ENCODE results near the gene SCGB1C1. TPM values are rescaled to one million over a fixed set of nuclear protein-coding genes. Genes with fewer than 3 reads are reported as not detected.

SCGB1C1 gene
- total and polyA plus RNA-seq, 9 of the 15 experiments (the other 6 are each of a cell fraction or from before 2014, with no cell fraction given) = not detected

- CTCF ChIA-PET (ENCODE audit: low intra/inter-chr PET ratio) = no interaction called here
- H4K20me1 ChIP-seq (replicated peaks; ENCODE audit: control insufficient read depth, insufficient read depth, low read length) = peaks cover 13% of the 10 kb centered on the region
- FAIRE-seq (no peak), DNase-seq (ENCODE audit: extremely low read depth in 1 of 4, low spot score in 3 of 4) (no peak), ATAC-seq (no peak)
- in situ Hi-C loops (cut with MboI) (loop anchor here (5.0 kb wide), 1 partner anchor 318 kb away; no protein-coding TSS in a partner anchor), intact Hi-C loops (cut with micrococcal nuclease) (no loop called here)
- H3K36me3 ChIP-seq (ENCODE audit: control insufficient read depth, insufficient read depth, low read length) = peaks cover 25% of the 10 kb centered on the region; the same call in 2 of the 3 replicates
- no peaks in the 10 kb centered on the region for H3K9me1 ChIP-seq (ENCODE audit: control insufficient read depth, insufficient read depth, low read length)
- no peak overlapping the region for H2AFZ ChIP-seq (ENCODE audit: low read depth, low read length)
- H3K27ac ChIP-seq (ENCODE audit: extremely low read depth, low read depth, low read length) = no peak overlapping the region
- no peaks in the 10 kb centered on the region for H3K9me3 ChIP-seq (replicated peaks; ENCODE audit: control insufficient read depth, insufficient read depth, low read depth, low read length)
- no peak overlapping the region for H3K4me3 ChIP-seq
- BruUV-seq (replicated peaks) = no TSS peak
- no peaks in the 10 kb centered on the region for H3K27me3 ChIP-seq (ENCODE audit: control insufficient read depth in 2 of 2, insufficient read depth in 2 of 2, low read length in 2 of 2)
- POLR2A ChIA-PET = interaction anchor here (0.5 to 2.4 kb wide), 5 partner anchors 8 to 233 kb away, joined by 3 to 23 read pairs (median 3); partner anchors contain the start of genes BET1L and RIC8A
- 0 out of 4 replicates have a peak overlapping the region, but pooled peaks of 1 of the 2 experiments have one; percentile 35 for H3K9ac ChIP-seq (ENCODE audit: insufficient read depth in 1 of 2, low read depth in 2 of 2, low read length in 2 of 2)
- peaks cover 4% of the 10 kb centered on the region; the same call in 1 of the 3 replicates for H3K79me2 ChIP-seq (ENCODE audit: control insufficient read depth, insufficient read depth, low read length)
- 72% methylated on average over 12 of the region's 13 CpGs for WGBS (ENCODE audit: insufficient coverage, low coverage, missing lambda C conversion rate)
- H3K4me1 ChIP-seq (replicated peaks in 1 of 2; ENCODE audit: control insufficient read depth in 2 of 2, insufficient read depth in 2 of 2, low read length in 2 of 2) = peaks cover 13 to 33% of the 10 kb centered on the region in 2 experiments; a peak in 4 of 5 replicates
- TF ChIP-seq ZC3H8 (IDR thresholded peaks at IDR 0.05) = no peak
- TF ChIP-seq SREBF2 (CRISPR knock-in tag; IDR thresholded peaks at IDR 0.05) = no peak
- no peak for TF ChIP-seq FOXA1 (IDR thresholded peaks at IDR 0.05; ENCODE audit: borderline replicate concordance)
- peak; percentile 61 for TF ChIP-seq POLR2G (IDR thresholded peaks at IDR 0.05; ENCODE audit: low read depth, low read length)
- TF ChIP-seq RBM22 (IDR thresholded peaks at IDR 0.05; ENCODE audit: low read depth, low read length, poor library complexity, severe bottlenecking) = peak; percentile 53
- H3K4me2 ChIP-seq (ENCODE audit: insufficient read depth, low read length) = no peak overlapping the region
These were observed 6.2 kb downstream of the SCGB1C1 start for GRCh38 chr11:199004-199581.

All from K562 (cell line).